GM12874 (cell line): ENCODE measurements around the gene DPPA5.

Experiments used
- TF ChIP-seq, protein P1 (sequence below): IDR thresholded peaks from 2 replicates; pipeline ENCODE4 v1.5.1; 2011; ENCODE audit warnings: low read depth, mild to moderate bottlenecking, control low read depth, low read length, moderate library complexity; ENCODE audit not compliant: insufficient read depth

The DPPA5 gene

DNA sequence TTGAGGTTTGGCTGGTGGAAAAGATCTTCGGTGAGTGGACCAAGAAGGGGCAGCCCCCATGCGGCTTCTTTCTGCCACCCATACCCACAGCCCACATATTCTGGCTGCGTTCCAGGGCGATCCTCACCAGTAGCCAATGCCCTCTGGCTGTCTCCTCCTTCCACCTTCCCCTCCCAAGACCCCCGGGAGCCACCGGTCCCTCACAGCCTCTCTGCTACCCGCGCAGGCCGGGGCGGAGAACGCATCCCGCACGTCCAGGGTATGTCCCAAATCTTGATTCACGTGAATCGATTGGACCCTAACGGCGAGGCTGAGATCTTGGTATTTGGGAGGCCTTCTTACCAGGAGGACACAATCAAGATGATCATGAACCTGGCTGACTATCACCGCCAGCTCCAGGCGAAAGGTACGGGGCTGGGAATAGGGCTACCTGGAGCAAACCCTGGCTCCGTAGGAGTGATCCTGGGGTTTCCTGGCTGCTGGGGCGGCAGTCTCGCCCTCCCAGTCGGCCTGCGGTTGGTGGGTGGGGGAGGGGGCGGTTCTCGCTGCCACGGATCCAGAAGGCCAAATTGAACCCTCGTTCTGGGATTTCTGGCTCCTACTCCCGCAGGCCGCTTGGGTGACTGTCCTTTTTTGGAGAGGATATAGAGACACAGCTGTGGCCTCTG is 8.9 kb upstream of the DPPA5 start:
- TF ChIP-seq, protein P1, sequence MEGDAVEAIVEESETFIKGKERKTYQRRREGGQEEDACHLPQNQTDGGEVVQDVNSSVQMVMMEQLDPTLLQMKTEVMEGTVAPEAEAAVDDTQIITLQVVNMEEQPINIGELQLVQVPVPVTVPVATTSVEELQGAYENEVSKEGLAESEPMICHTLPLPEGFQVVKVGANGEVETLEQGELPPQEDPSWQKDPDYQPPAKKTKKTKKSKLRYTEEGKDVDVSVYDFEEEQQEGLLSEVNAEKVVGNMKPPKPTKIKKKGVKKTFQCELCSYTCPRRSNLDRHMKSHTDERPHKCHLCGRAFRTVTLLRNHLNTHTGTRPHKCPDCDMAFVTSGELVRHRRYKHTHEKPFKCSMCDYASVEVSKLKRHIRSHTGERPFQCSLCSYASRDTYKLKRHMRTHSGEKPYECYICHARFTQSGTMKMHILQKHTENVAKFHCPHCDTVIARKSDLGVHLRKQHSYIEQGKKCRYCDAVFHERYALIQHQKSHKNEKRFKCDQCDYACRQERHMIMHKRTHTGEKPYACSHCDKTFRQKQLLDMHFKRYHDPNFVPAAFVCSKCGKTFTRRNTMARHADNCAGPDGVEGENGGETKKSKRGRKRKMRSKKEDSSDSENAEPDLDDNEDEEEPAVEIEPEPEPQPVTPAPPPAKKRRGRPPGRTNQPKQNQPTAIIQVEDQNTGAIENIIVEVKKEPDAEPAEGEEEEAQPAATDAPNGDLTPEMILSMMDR, result no peak

DNA sequence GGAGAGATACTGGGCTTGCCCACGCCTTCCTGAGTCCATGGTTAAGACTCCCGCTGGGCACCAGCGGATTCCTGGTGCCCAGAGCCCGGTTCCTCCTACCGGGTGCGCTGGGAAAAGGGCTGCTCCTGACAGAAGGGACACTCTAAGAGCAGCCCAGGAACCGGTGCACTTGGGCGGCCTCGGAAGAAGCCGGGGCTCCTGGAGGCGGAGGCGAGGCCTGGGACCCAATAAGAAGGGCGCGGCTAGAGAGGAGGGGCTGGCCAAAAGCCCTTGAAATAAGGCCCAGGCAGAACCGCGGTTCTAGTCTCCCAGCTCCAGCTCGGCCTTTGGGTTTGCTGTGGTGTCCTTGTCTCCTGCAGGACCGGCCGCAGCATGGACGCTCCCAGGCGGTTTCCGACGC is 8.3 kb upstream of the DPPA5 start, which contains the start of gene KHDC3L:
Gene KHDC3L, plus strand, starts transcription at position 301 of the 400 bp plus-strand sequence. Its CDS starts 72 bp downstream, at position 373.
- TF ChIP-seq, protein P1, result no peak

DNA sequence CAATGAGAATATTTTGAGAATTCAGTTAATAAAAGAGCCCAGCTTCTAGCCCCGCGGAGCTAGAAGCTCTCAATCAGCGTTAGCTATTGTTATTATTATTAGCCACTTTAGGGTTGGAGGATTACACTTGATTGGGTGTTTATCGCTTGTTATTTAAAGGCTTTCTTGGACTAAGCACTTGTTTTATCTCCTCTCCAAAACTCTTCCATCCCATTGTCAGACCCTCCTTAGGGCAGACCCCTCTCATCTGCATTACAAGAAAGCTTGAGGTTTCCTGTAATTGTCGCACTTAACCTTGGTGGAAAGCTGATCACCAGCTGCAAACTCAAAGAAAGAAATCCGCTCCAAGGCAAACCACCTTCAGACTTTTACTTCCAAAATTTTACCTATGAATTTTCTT is 4.8 kb downstream of the DPPA5 start:
- TF ChIP-seq, protein P1, result no peak

DNA sequence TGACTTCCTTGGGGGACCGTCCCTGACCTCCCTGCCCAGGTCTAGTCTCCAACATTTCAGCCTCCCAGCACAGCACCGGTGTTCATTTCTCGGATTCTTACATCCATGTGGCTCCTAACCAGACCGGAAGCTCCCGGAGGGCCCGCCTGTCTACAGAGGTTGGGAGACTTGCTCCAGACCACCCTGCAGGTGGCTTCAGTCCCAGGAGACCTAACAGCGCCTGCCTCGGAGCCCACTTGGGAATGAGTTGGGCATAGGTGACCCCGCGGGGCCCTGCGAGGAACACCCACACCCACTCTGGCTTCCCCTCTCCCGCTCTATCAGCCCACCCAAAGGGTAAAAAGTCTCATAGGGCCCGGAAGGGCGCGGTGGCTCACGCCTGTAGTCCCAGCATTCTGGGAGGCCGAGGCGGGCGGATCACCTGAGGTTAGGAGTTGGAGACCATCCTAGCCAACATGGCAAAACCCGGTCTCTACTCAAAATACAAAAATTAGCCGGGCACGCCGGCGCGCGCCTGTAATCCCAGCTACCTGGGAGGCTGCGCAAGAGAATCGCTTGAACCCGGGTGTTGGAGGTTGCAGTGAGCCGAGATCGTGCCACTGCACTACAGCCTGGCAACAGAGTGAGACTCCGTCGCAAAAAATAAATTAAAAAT is 5.4 kb downstream of the DPPA5 start:
- TF ChIP-seq, protein P1, result no peak

DNA sequence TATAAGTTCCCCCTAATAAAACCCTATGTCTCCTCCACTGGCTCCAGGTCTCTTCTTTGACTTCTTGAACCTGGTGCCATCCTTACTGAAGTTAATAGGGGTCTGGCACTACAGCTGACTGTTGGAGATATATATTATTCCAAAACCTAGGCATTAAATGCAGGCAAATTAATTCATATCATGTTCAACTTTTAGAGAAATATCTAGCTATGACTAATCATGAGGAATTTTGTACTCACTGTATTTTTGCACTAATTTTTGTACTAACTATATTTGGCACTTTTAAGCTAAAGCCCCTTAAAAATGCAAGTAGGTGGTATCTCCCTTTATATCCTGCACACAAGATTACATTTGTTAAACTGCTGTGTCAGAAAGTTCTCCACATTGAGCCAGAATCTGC is 10.9 kb downstream of the DPPA5 start:
- TF ChIP-seq, protein P1, result no peak

DNA sequence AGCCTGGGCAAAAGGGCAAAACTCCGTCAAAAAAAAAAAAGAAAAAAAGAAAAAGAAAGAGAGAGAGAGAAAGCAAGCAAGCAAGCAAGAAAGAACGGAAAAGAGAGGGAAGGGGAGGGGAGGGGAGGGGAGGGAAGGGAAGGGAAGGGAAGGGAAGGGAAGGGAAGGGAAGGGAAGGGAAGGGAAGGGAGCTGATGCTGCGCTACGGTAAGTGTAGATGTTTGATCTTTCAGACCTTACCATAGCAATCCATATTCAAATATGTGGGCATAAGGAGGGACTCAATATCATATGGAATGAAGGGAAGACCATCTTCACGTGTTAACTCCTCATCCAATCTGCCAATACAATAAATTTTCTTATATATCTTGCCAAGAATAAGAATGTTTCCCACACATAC is 11.9 kb downstream of the DPPA5 start:
- TF ChIP-seq, protein P1, result no peak

DNA sequence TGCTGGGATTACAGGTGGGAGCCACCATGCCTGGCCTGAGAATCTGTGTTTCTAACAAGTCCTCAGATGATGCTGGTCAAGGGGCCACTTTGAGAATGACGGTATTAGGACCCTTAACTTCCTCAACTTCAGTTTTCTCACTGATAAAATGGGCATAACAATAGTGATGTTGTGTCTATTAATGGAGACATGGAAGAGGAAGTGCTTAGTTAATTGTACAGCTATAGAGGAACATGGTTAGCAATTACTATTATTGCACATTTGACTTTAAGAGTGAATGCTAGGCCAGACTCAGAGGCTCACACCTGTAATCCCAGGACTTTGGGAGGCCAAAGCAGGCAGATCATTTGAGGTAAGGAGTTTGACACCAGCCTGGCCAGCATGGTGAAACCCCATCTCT is 12.7 kb downstream of the DPPA5 start:
- TF ChIP-seq, protein P1, result no peak
